Fibroblast of skin of abdomen (primary cell): ENCODE data around the gene GAPVD1.
"Not testable (repeated sequence)": the region's sequence is repeated elsewhere in the genome, so short reads cannot be mapped to it uniquely, and the experiment has no call there.

Source experiments
- DNase-seq: peaks from one replicate; pipeline ENCODE4 v3.0.0-alpha.2; 2013

GAPVD1 gene

GRCh38 chr9:125376261-125377226 is 114.9 kb downstream of the GAPVD1 start:
- DNase-seq = no peak

GRCh38 chr9:125377584-125378250 is 116.1 kb downstream of the GAPVD1 start:
- DNase-seq = no peak

- DNase-seq = no peak
These were observed 117.2 kb downstream of the GAPVD1 start for GRCh38 chr9:125378778-125379177.

- DNase-seq = no peak
These were observed 117.6 kb downstream of the GAPVD1 start for GRCh38 chr9:125379208-125379607.

GRCh38 chr9:125380406-125380805 is 118.8 kb downstream of the GAPVD1 start:
- DNase-seq = no peak

GRCh38 chr9:125387861-125388524 is 126.4 kb downstream of the GAPVD1 start:
- DNase-seq = no peak

GRCh38 chr9:125388978-125389377 is 127.4 kb downstream of the GAPVD1 start:
- no peak for DNase-seq

GRCh38 chr9:125391704-125392103 is 130.1 kb downstream of the GAPVD1 start:
- no peak for DNase-seq

- peak; percentile 36 for DNase-seq
These were observed 131.8 kb downstream of the GAPVD1 start for GRCh38 chr9:125393426-125393825.

GRCh38 chr9:125396799-125397198 is 135.2 kb downstream of the GAPVD1 start:
- DNase-seq = no peak

- no peak for DNase-seq
These were observed 136.1 kb downstream of the GAPVD1 start for GRCh38 chr9:125397736-125398135.

- DNase-seq = no peak
These were observed 136.6 kb downstream of the GAPVD1 start for GRCh38 chr9:125398243-125398642.

GRCh38 chr9:125399165-125399564 is 137.5 kb downstream of the GAPVD1 start:
- DNase-seq = no peak

GRCh38 chr9:125399666-125400065 is 138.0 kb downstream of the GAPVD1 start:
- DNase-seq = no peak

- not testable (repeated sequence) for DNase-seq
These were observed 138.6 kb downstream of the GAPVD1 start for GRCh38 chr9:125400232-125400631.

- no peak for DNase-seq
These were observed 139.4 kb downstream of the GAPVD1 start for GRCh38 chr9:125400725-125401716.

GRCh38 chr9:125404733-125405132 is 143.1 kb downstream of the GAPVD1 start:
- DNase-seq = no peak

- no peak for DNase-seq
These were observed 144.5 kb downstream of the GAPVD1 start for GRCh38 chr9:125405938-125406809.

GRCh38 chr9:125406810-125407087 is 145.1 kb downstream of the GAPVD1 start:
- DNase-seq = no peak

- DNase-seq = no peak
These were observed 145.9 kb downstream of the GAPVD1 start for GRCh38 chr9:125407432-125407973.
